Measurements from ENCODE around the gene ZBTB8B. TPM values are rescaled to one million over a fixed set of nuclear protein-coding genes. Genes with fewer than 3 reads are reported as not detected.
"Not testable (repeated sequence)": the region's sequence is repeated elsewhere in the genome, so short reads cannot be mapped to it uniquely, and the experiment has no call there.

ZBTB8B gene
- total RNA-seq, 1 donor from 2014 or later, result 0.23 TPM

DNA sequence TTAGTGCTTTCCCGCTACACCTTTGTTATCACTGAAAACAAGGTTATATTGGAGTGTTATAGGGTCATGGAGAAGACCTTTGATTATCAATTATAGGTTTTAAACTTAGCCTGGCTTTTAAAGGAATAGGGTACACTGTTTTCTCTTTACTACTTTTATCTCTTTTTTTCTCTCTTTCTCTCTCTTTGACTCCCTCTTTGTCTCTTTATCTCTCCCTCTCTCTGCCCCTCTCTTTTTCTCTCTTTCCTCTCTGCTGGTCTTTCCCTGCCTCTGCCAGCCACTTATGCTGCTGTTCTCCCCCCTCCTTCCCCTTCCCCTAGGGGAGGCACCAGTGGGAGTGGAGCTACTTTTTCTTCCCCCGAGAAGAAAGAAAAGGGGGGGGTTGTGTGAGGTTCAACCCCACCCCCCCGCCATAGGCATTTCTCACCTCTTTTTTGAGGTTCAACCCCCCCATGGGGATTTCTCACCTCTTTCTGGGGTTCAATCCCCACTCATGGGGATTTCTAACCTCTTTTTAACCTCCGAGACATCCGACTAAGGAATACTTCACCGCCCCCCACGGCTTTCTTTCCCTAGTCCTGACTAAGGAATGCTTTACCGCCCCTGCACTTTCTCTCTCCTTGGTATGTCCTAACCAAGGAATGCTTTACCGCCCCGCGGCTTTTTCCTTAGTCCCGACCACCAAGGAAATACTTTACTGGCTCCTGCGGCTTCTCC is 17.2 kb upstream of the ZBTB8B start:
- TF ChIP-seq, protein P1, sequence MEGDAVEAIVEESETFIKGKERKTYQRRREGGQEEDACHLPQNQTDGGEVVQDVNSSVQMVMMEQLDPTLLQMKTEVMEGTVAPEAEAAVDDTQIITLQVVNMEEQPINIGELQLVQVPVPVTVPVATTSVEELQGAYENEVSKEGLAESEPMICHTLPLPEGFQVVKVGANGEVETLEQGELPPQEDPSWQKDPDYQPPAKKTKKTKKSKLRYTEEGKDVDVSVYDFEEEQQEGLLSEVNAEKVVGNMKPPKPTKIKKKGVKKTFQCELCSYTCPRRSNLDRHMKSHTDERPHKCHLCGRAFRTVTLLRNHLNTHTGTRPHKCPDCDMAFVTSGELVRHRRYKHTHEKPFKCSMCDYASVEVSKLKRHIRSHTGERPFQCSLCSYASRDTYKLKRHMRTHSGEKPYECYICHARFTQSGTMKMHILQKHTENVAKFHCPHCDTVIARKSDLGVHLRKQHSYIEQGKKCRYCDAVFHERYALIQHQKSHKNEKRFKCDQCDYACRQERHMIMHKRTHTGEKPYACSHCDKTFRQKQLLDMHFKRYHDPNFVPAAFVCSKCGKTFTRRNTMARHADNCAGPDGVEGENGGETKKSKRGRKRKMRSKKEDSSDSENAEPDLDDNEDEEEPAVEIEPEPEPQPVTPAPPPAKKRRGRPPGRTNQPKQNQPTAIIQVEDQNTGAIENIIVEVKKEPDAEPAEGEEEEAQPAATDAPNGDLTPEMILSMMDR (conservative IDR thresholded peaks at IDR 0.05; ENCODE audit: low read depth, low read length), result no peak
- DNase-seq (ENCODE audit: low read depth), result no peak
- peak overlapping the region; percentile 35 for H3K4me3 ChIP-seq (ENCODE audit: low read depth, low read length)

DNA sequence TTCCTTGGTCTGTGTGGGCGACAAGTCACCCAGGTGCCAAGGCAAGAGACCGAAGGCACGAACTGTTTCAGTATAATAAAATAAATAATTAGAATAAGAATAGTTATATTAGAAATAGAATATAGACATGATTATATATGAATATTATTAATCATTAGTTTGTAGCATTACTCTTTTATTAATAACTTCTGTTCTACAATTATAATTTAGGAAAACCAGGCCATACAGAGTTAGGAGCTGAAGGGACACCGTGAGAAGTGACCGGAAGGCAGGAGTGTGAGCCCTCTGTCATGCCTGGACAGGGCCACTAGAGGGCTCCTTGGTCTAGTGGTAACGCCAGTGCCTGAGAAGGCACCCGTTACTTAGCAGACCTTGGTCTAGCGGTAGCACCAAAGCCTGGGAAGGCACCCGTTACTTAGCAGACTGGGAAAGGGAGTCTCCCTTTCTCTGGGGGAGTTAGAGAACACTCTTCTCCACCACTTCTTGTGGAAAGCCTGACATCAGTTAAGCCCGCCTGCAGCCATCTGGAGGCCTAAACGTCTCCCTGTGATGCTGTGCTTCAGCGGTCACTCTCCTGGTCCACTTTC is 16.6 kb upstream of the ZBTB8B start:
- DNase-seq (ENCODE audit: low read depth), result not testable (repeated sequence)
- TF ChIP-seq, protein P1 (conservative IDR thresholded peaks at IDR 0.05; ENCODE audit: low read depth, low read length), result peak; percentile 78
- H3K4me3 ChIP-seq (ENCODE audit: low read depth, low read length), result peak overlapping the region; percentile 35

DNA sequence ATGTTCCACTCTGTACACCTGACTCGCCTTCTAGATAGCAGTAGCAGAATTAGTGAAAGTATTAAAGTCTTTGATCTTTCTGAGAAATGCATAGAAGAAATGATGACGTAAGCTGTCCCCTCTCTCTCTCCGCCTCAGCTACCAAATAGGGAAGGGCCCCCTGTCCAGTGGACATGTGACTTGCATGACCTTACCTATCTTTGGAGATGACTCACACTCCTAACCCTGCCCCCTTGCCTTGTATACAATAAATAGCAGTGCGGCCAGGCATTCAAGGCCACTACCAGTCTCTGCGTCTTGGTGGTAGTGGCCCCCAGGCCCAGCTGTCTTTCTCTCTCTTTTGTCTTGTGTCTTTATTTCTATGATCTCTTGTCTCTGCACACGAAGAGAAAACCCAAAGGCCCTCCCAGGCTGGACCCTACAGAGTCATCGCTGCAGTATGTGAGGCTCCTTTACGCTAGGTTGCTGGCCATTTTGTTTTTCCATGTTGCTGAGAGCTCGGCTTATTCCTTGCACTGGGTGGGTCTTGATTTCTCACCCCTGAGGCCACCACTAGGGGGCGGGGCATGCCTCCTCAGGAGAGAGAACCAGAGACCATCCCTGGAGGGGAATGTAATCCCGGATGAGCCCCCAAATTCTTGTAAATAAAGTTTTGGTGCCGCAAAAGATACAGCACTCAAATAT is 16.0 kb upstream of the ZBTB8B start:
- no peak for DNase-seq (ENCODE audit: low read depth)
- TF ChIP-seq, protein P1 (conservative IDR thresholded peaks at IDR 0.05; ENCODE audit: low read depth, low read length), result peak; percentile 17

GRCh38 chr1:32449457-32449831 is 15.4 kb upstream of the ZBTB8B start:
- not testable (repeated sequence) for H3K4me3 ChIP-seq (ENCODE audit: low read depth, low read length); DNase-seq (ENCODE audit: low read depth)

More for the DNA sequence above, 16.0 kb upstream of the ZBTB8B start:
- no peak overlapping the region for H3K4me3 ChIP-seq (ENCODE audit: low read depth, low read length)

- no peak for DNase-seq (ENCODE audit: low read depth)
- H3K4me3 ChIP-seq (ENCODE audit: low read depth, low read length), result no peak overlapping the region
These were observed 10.1 kb upstream of the ZBTB8B start for GRCh38 chr1:32454726-32455125.

GRCh38 chr1:32455958-32456357 is 8.9 kb upstream of the ZBTB8B start:
- TF ChIP-seq, protein P1 (conservative IDR thresholded peaks at IDR 0.05; ENCODE audit: low read depth, low read length), result no peak
- DNase-seq (ENCODE audit: low read depth), result no peak
- no peak overlapping the region for H3K4me3 ChIP-seq (ENCODE audit: low read depth, low read length)

More at GRCh38 chr1:32454726-32455125, 10.1 kb upstream of the ZBTB8B start:
- TF ChIP-seq, protein P1 (conservative IDR thresholded peaks at IDR 0.05; ENCODE audit: low read depth, low read length), result no peak

DNA sequence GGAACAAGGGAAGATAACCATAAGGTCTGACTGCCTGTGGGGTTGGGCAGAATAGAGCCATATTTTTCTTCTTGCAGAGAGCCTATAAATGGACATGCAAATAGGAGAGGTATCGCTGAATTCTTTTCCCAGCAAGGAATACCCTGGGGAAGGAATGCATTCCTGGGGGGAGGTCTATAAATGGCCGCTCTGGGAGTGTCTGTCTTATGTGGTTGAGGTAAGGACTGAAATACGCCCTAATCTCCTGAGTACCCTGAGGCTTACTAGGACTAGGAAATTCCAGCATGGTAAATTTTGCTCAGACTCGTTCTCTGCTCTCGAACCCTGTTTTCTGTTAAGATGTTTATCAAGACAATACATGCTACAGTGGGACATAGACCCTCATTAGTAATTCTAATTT is 6.1 kb upstream of the ZBTB8B start:
- not testable (repeated sequence) for H3K4me3 ChIP-seq (ENCODE audit: low read depth, low read length); DNase-seq (ENCODE audit: low read depth)

- not testable (repeated sequence) for H3K4me3 ChIP-seq (ENCODE audit: low read depth, low read length); DNase-seq (ENCODE audit: low read depth)
These were observed 1.9 kb upstream of the ZBTB8B start for GRCh38 chr1:32462977-32463376.
